Chondrocyte (in vitro differentiated cells): ENCODE results near the gene RBP3. TPM values are rescaled to one million over a fixed set of nuclear protein-coding genes. Genes with fewer than 3 reads are reported as not detected.

Experiments
- DNase-seq: peaks from one replicate; pipeline ENCODE4 v3.0.0; 2021; ENCODE audit warnings: mixed read lengths, low spot score
- H3K27ac Mint-ChIP-seq: one replicate; pipeline ENCODE4 v1.8.0; 2021; ENCODE audit warnings: mild to moderate bottlenecking, moderate library complexity, mixed read lengths; ENCODE audit not compliant: unreplicated experiment
- H3K27me3 Mint-ChIP-seq: 2 replicates; pipeline ENCODE4 v1.8.0; 2021; ENCODE audit warnings: low read depth, mixed read lengths
- H3K36me3 Mint-ChIP-seq: 2 replicates; pipeline ENCODE4 v1.8.0; 2021; ENCODE audit warnings: low read depth, mixed read lengths
- H3K4me1 Mint-ChIP-seq: 2 replicates; pipeline ENCODE4 v1.8.0; 2021; ENCODE audit warnings: low read depth, mild to moderate bottlenecking, mixed read lengths
- H3K4me3 Mint-ChIP-seq: one replicate; pipeline ENCODE4 v1.8.0; 2021; ENCODE audit warnings: mild to moderate bottlenecking, moderate library complexity, mixed read lengths; ENCODE audit not compliant: unreplicated experiment
- H3K9me3 Mint-ChIP-seq: 2 replicates; pipeline ENCODE4 v1.8.0; 2021; ENCODE audit warnings: low read depth, mixed read lengths
- total RNA-seq: library from RNA; stranded (reverse); gene quantifications from 3 replicates; pipeline ENCODE4 v1.2.1, GENCODE V29; 2021
- TF ChIP-seq, protein P1 (sequence below): fragments of 200-600 bp; sonication (generic); IDR thresholded peaks from 2 replicates; pipeline ENCODE4 v1.5.0; 2021; ENCODE audit warnings: antibody characterized with exemption, mild to moderate bottlenecking, moderate library complexity

RBP3 gene
- total RNA-seq, 1 donor from 2014 or later: not detected

DNA sequence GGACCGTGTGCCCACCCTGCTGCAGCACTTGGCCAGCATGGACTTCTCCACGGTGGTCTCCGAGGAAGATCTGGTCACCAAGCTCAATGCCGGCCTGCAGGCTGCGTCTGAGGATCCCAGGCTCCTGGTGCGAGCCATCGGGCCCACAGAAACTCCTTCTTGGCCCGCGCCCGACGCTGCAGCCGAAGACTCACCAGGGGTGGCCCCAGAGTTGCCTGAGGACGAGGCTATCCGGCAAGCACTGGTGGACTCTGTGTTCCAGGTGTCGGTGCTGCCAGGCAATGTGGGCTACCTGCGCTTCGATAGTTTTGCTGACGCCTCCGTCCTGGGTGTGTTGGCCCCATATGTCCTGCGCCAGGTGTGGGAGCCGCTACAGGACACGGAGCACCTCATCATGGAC lies 1.4 kb downstream of the RBP3 start:
- TF ChIP-seq, protein P1, sequence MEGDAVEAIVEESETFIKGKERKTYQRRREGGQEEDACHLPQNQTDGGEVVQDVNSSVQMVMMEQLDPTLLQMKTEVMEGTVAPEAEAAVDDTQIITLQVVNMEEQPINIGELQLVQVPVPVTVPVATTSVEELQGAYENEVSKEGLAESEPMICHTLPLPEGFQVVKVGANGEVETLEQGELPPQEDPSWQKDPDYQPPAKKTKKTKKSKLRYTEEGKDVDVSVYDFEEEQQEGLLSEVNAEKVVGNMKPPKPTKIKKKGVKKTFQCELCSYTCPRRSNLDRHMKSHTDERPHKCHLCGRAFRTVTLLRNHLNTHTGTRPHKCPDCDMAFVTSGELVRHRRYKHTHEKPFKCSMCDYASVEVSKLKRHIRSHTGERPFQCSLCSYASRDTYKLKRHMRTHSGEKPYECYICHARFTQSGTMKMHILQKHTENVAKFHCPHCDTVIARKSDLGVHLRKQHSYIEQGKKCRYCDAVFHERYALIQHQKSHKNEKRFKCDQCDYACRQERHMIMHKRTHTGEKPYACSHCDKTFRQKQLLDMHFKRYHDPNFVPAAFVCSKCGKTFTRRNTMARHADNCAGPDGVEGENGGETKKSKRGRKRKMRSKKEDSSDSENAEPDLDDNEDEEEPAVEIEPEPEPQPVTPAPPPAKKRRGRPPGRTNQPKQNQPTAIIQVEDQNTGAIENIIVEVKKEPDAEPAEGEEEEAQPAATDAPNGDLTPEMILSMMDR: no peak
- Mint-ChIP-seq H3K27me3 (peaks cover 6% of the 10 kb centered on the region), H3K36me3 (no peaks in the 10 kb centered on the region), H3K4me3 (no peak overlapping the region), H3K4me1 (no peaks in the 10 kb centered on the region), H3K9me3 (no peaks in the 10 kb centered on the region), H3K27ac (no peak overlapping the region)
- DNase-seq: no peak

DNA sequence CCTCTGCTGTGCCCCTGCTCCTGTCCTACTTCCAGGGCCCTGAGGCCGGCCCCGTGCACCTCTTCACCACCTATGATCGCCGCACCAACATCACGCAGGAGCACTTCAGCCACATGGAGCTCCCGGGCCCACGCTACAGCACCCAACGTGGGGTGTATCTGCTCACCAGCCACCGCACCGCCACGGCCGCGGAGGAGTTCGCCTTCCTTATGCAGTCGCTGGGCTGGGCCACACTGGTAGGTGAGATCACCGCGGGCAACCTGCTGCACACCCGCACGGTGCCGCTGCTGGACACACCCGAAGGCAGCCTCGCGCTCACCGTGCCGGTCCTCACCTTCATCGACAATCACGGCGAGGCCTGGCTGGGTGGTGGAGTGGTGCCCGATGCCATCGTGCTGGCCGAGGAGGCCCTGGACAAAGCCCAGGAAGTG lies 1.8 kb downstream of the RBP3 start:
- no peak overlapping the region for H3K4me3 Mint-ChIP-seq
- TF ChIP-seq, protein P1: no peak
- H3K27me3 Mint-ChIP-seq: peaks cover 6% of the 10 kb centered on the region
- no peak overlapping the region for H3K27ac Mint-ChIP-seq
- H3K4me1 Mint-ChIP-seq: no peaks in the 10 kb centered on the region
- DNase-seq: peak; percentile 94
- H3K36me3 Mint-ChIP-seq: no peaks in the 10 kb centered on the region
- H3K9me3 Mint-ChIP-seq: no peaks in the 10 kb centered on the region

DNA sequence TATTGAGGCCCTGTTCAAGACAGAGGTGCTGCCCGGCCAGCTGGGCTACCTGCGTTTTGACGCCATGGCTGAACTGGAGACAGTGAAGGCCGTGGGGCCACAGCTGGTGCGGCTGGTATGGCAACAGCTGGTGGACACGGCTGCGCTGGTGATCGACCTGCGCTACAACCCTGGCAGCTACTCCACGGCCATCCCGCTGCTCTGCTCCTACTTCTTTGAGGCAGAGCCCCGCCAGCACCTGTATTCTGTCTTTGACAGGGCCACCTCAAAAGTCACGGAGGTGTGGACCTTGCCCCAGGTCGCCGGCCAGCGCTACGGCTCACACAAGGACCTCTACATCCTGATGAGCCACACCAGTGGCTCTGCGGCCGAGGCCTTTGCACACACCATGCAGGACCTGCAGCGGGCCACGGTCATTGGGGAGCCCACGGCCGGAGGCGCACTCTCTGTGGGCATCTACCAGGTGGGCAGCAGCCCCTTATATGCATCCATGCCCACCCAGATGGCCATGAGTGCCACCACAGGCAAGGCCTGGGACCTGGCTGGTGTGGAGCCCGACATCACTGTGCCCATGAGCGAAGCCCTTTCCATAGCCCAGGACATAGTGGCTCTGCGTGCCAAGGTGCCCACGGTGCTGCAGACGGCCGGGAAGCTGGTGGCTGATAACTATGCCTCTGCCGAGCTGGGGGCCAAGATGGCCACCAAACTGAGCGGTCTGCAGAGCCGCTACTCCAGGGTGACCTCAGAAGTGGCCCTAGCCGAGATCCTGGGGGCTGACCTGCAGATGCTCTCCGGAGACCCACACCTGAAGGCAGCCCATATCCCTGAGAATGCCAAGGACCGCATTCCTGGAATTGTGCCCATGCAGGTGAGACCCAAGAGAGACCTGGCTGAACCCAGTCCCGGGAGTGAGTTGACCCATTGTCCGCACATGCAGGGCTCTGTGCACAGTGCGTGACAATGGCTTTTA lies 2.8 kb downstream of the RBP3 start:
- DNase-seq: peak; percentile 88
- no peaks in the 10 kb centered on the region for H3K36me3 Mint-ChIP-seq
- H3K4me3 Mint-ChIP-seq: no peak overlapping the region
- H3K27ac Mint-ChIP-seq: no peak overlapping the region
- no peaks in the 10 kb centered on the region for H3K9me3 Mint-ChIP-seq
- TF ChIP-seq, protein P1: no peak
- no peaks in the 10 kb centered on the region for H3K4me1 Mint-ChIP-seq
- no peaks in the 10 kb centered on the region for H3K27me3 Mint-ChIP-seq

DNA sequence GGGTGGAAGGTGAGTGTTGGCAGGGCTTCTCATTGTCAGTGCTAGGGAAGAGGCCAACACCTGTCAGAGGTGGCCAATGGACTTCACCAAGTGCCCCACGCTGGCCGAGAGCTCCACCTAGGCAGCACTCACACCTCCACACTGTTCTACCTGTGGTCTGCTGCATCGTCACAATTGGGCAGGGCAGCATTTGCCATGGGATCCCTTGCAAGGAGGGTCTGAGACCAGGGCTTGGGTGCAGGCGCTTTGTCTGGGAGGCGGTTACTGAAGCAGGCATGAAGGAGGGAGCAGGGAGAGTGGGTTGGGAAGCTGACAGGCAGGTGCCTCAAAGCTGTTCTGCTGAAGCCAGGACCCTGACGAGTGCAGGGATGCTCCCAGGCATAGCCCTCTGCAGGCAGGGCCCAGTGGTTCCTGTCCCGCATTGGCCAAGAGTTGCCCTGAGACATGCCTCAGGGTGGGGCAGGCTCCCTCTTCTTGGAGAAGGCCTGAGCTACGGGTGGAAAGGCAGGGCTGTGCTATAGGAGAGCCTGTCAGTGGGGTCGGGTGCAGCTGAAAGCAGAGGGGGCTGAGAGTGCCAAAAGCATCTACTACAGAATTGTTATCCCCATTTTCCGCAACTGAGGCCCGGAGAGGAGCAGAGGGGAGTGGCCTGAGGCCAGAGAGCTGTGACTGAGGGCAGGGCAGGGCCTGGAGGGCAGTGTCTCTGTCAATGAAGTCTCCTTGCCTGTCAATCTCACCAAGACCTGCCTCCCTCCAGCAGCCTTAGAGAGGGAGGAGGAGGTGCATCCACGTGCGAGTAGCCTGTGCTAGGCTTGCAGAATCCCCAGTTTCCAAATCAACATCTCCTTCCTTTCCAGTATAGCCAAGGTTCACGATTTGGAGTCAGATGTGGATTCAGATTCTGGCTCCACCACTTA lies 4.0 kb downstream of the RBP3 start:
- DNase-seq: peak; percentile 75
- Mint-ChIP-seq H3K36me3 (no peaks in the 10 kb centered on the region), H3K4me1 (no peaks in the 10 kb centered on the region), H3K4me3 (no peak overlapping the region), H3K27me3 (no peaks in the 10 kb centered on the region), H3K27ac (no peak overlapping the region), H3K9me3 (no peaks in the 10 kb centered on the region)
- TF ChIP-seq, protein P1: no peak

DNA sequence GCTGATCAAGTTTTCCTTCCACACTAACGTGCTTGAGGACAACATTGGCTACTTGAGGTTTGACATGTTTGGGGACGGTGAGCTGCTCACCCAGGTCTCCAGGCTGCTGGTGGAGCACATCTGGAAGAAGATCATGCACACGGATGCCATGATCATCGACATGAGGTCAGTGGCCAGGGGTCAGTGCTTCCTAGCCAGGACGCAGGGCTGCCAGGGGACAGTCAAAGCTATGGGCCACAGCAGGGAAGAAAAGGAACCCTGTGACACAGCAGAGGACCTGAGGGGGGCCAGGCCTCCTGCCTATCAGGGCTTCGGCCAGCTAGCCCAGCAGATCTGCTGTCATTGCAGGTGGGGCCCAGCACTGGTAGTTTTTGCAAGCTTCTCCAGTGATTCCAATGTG lies 5.2 kb downstream of the RBP3 start:
- TF ChIP-seq, protein P1: no peak
- Mint-ChIP-seq H3K36me3 (no peaks in the 10 kb centered on the region), H3K27me3 (no peaks in the 10 kb centered on the region), H3K4me3 (no peak overlapping the region), H3K9me3 (no peaks in the 10 kb centered on the region), H3K27ac (no peak overlapping the region), H3K4me1 (no peaks in the 10 kb centered on the region)
- DNase-seq: no peak
